ENCODE data around the gene SRI. TPM values are rescaled to one million over a fixed set of nuclear protein-coding genes. Genes with fewer than 3 reads are reported as not detected.

The SRI gene
- total RNA-seq, 1 donor from 2014 or later = 173 TPM

DNA sequence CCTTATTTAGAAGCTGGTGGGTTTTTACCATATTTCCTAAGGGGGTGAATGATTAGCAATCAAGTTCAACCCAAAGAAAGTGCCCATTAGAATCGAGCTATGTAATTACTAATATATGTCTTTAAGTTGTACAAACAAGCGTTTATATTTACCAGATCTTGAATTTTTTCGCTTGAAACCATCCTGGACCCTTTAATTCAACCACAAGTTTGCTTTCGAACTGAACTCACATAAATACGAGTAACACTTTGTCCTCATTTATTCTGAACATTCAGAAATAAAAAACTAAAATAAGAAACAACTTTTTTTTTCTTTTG lies 1.5 kb downstream of the SRI start:
- H3K27me3 Mint-ChIP-seq (ENCODE audit: insufficient read depth) = no peaks in the 10 kb centered on the region
- no peak for DNase-seq (ENCODE audit: low spot score)
- no peaks in the 10 kb centered on the region for H3K9me3 Mint-ChIP-seq
- intact Hi-C loops (cut with micrococcal nuclease) = loop anchor here (2.0 to 10.0 kb wide), 5 partner anchors 284 to 1066 kb away; partner anchors contain the start of genes ADAM22, CROT, DMTF1 and RUNDC3B
- H3K4me1 Mint-ChIP-seq (ENCODE audit: low read depth) = peaks cover 48% of the 10 kb centered on the region
- peak overlapping the region; percentile 93 for H3K4me3 Mint-ChIP-seq
- H3K27ac Mint-ChIP-seq = peak overlapping the region; percentile 95
- peaks cover 32% of the 10 kb centered on the region for H3K36me3 Mint-ChIP-seq (ENCODE audit: low read depth)

DNA sequence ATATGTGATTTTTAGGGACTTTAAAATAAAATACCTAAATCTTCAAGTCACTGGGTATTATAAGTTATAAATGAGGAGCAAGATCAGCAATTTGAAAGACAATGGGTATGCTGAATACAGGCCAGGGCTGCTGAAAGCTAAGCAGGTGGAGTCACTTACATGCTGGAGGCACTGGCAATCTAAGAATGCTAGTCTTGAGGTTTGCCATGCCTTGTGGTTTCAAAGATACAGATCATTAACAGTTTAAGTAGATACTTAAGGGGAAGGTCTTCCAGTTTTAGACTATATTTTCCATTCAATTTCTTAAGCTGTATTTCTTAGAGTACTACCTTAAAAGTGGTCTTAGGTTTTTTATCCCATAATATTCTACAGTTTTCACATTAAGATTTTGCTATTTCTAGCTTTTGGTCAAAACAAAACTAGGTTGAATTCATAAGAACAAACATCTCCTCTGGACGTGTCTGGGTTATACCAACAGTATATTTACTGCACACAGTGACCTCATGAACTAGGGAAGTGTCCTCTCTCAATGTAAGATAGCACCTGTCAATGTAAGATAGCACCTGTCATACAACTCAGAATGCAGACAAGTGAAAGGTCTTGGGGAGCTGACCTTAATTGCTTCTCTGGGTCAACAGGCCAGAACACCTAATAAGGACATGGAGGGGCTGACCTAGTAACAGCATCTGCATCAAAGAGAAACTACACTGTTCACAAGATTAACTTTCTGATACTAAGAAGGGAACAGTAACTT lies 2.0 kb downstream of the SRI start:
- peaks cover 48% of the 10 kb centered on the region for H3K4me1 Mint-ChIP-seq (ENCODE audit: low read depth)

DNA sequence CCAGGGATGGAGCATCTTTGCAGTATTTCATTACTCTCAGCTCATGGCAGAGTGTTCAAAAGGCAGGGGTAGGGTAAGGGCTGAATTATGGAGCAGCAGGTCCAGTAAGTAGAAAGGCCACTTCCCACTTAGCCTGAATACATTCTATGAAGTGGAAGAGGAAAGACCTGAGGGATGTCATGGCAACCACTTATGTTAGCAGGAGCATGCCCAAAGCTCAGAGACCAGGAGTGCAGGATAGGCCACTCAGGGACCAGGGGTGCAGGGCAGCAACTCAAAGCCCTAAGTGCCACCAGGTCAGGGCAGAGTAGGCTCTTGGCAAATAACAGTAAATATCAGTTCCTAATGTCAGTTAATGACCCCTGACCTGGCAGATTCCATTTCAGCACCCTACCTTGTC lies 3.6 kb downstream of the SRI start:
- H3K27me3 Mint-ChIP-seq (ENCODE audit: insufficient read depth) = no peaks in the 10 kb centered on the region
- H3K4me1 Mint-ChIP-seq (ENCODE audit: low read depth) = peaks cover 47% of the 10 kb centered on the region
- H3K9me3 Mint-ChIP-seq = no peaks in the 10 kb centered on the region
- intact Hi-C loops (cut with micrococcal nuclease) = loop anchor here (5.0 to 10.0 kb wide), 3 partner anchors 869 to 1064 kb away; partner anchors contain the start of genes CROT, DMTF1 and TMEM243
- no peak for DNase-seq (ENCODE audit: low spot score)
- no peak overlapping the region for H3K27ac Mint-ChIP-seq
- H3K36me3 Mint-ChIP-seq (ENCODE audit: low read depth) = peaks cover 37% of the 10 kb centered on the region
- no peak overlapping the region for H3K4me3 Mint-ChIP-seq

More for the DNA sequence above, 2.0 kb downstream of the SRI start:
- no peaks in the 10 kb centered on the region for H3K9me3 Mint-ChIP-seq
- peak overlapping the region; percentile 93 for H3K4me3 Mint-ChIP-seq
- H3K27me3 Mint-ChIP-seq (ENCODE audit: insufficient read depth) = no peaks in the 10 kb centered on the region
- peak overlapping the region; percentile 95 for H3K27ac Mint-ChIP-seq
- H3K36me3 Mint-ChIP-seq (ENCODE audit: low read depth) = peaks cover 37% of the 10 kb centered on the region
- intact Hi-C loops (cut with micrococcal nuclease) = loop anchor here (2.0 to 10.0 kb wide), 5 partner anchors 283 to 1066 kb away; partner anchors contain the start of genes ADAM22, CROT, DMTF1 and RUNDC3B
- no peak for DNase-seq (ENCODE audit: low spot score)

DNA sequence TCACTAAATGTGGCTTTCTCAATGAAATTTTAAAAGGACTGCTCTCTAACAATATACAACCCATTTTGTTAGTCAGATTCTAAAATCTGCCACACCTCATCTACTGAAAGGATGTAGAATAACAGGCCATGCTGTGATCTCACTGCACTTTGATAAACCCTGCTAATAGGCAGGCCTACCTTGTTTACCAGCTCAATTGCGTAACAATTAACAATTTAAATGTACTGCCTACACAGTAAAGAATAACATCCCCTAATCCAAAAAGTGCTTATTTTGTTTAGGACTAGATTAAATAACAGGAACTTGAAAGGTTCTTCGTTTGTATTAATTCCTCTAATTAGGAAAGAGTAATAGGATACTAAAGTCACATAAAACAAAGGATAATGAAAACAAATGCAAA lies 4.5 kb downstream of the SRI start:
- intact Hi-C loops (cut with micrococcal nuclease) = loop anchor here (5.0 to 10.0 kb wide), 3 partner anchors 868 to 1063 kb away; partner anchors contain the start of genes CROT, DMTF1 and TMEM243
- Mint-ChIP-seq H3K4me3 (no peak overlapping the region), H3K27me3 (ENCODE audit: insufficient read depth) (no peaks in the 10 kb centered on the region), H3K4me1 (ENCODE audit: low read depth) (peaks cover 37% of the 10 kb centered on the region), H3K27ac (no peak overlapping the region), H3K9me3 (no peaks in the 10 kb centered on the region), H3K36me3 (ENCODE audit: low read depth) (peaks cover 37% of the 10 kb centered on the region)
- DNase-seq (ENCODE audit: low spot score) = no peak

DNA sequence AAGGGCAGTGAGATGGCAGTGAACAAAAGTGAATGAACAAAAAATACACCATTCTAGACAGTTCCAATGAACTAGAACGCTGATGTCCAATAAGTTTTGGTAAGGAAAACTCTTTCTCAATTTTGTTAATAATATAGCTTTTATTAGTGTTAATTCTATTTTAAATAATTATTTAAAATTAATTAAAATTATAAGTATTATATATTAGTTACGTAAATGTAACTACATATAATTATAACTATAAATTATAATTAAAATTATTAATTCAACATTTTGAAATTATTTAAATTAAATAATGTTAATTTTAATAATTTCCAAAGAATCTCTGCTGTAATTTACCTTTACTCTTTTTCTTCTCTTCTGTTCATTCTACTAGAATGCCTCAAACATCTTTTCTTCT lies 5.4 kb downstream of the SRI start:
- Mint-ChIP-seq H3K27me3 (ENCODE audit: insufficient read depth) (no peaks in the 10 kb centered on the region), H3K27ac (no peak overlapping the region)
- intact Hi-C loops (cut with micrococcal nuclease) = loop anchor here (10.0 kb wide), 1 partner anchor 1000 kb away; the partner anchor contains the start of gene TMEM243

DNA sequence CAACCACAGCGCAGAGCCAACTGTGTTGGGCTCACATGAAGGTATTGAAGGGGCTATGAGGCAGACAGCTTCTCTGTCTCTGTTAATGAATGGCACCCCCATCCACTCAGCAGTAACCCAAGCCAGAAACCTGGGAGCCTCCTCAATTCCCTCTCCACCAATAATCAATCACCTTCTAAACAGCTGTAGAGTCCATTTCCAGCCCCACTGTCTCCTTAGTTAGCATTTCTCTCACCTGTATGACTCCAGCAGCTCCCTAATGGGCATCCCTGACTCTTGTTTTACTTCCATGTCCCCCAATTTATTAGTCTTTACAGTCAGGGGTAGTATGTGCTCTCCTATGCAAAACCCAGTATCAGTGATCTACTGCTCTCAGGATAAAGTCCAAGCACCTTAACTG lies 6.9 kb downstream of the SRI start:
- no peaks in the 10 kb centered on the region for H3K9me3 Mint-ChIP-seq

More for the DNA sequence above, 5.4 kb downstream of the SRI start:
- H3K9me3 Mint-ChIP-seq = no peaks in the 10 kb centered on the region
- no peak for DNase-seq (ENCODE audit: low spot score)
- peaks cover 33% of the 10 kb centered on the region for H3K4me1 Mint-ChIP-seq (ENCODE audit: low read depth)
- no peak overlapping the region for H3K4me3 Mint-ChIP-seq
- peaks cover 43% of the 10 kb centered on the region for H3K36me3 Mint-ChIP-seq (ENCODE audit: low read depth)

DNA sequence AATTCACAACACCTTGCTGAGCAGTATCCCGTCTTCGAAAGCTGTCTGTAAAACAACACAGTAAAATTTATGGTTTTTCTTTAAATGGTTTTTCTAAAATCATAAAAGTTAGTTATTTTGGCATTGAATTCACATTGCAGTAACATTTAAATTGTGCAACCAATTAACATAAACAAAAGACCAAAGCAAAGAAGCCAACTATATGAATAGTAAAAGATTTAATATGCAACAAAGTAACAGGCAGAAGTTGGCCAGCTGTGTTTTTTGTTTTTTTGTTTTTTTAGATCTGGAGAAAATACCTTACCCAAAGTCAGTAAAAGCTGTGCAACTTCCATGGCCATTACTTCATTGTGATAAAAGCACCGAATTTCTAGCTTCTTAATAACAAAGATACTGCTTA lies 11.3 kb downstream of the SRI start:
- Mint-ChIP-seq H3K27ac (no peak overlapping the region), H3K36me3 (ENCODE audit: low read depth) (peaks cover 56% of the 10 kb centered on the region), H3K4me3 (no peak overlapping the region), H3K9me3 (no peaks in the 10 kb centered on the region), H3K27me3 (ENCODE audit: insufficient read depth) (no peaks in the 10 kb centered on the region), H3K4me1 (ENCODE audit: low read depth) (peaks cover 9% of the 10 kb centered on the region)
- DNase-seq (ENCODE audit: low spot score) = no peak
- intact Hi-C loops (cut with micrococcal nuclease) = no loop called here

More for the DNA sequence above, 6.9 kb downstream of the SRI start:
- Mint-ChIP-seq H3K4me3 (no peak overlapping the region), H3K27ac (no peak overlapping the region), H3K27me3 (ENCODE audit: insufficient read depth) (no peaks in the 10 kb centered on the region), H3K36me3 (ENCODE audit: low read depth) (peaks cover 47% of the 10 kb centered on the region), H3K4me1 (ENCODE audit: low read depth) (peaks cover 20% of the 10 kb centered on the region)
- no peak for DNase-seq (ENCODE audit: low spot score)
- intact Hi-C loops (cut with micrococcal nuclease) = loop anchor here (10.0 kb wide), 1 partner anchor 998 kb away; the partner anchor contains the start of gene TMEM243

DNA sequence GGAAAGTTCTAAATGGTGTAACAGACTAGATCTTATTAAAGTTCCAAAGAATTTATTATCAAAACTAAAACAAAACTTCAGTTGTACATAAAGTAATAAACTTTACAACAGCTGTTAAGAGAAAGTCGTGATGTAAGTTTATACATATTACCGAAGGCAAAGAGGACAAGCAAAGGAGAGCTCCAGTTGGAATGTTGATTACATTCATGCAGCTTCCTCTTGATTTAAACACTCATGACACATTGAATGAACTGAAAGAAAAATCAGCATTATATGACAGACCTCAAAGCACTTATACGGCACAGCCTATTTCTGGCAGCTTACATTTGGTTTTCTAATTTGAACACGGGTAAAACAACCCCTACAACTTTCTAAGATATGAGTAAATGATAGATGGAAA lies 13.6 kb downstream of the SRI start:
- Mint-ChIP-seq H3K9me3 (no peaks in the 10 kb centered on the region), H3K4me1 (ENCODE audit: low read depth) (peaks cover 9% of the 10 kb centered on the region), H3K36me3 (ENCODE audit: low read depth) (peaks cover 57% of the 10 kb centered on the region), H3K27me3 (ENCODE audit: insufficient read depth) (no peaks in the 10 kb centered on the region), H3K4me3 (no peak overlapping the region), H3K27ac (no peak overlapping the region)
- no peak for DNase-seq (ENCODE audit: low spot score)
- intact Hi-C loops (cut with micrococcal nuclease) = no loop called here

DNA sequence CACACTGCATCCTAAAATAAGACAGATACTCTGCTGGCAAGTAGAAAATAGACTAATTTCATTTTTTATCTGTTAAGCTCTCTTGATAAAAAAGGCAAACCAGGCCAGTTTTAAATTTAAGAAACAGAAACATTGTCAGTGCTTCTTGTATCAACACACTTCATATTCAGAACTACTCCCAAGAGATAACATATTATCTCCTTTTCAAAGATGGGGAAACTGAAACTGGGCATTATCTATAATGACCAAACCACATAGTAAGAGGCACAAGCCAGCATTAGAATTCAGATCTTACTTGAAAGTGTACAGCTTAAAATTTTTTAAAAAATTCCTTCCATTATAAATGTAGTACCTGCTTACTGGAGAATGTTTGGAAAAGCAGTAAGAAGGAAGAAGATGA lies 14.7 kb downstream of the SRI start:
- H3K4me3 Mint-ChIP-seq = no peak overlapping the region
- H3K36me3 Mint-ChIP-seq (ENCODE audit: low read depth) = peaks cover 59% of the 10 kb centered on the region
- no peak for DNase-seq (ENCODE audit: low spot score)

DNA sequence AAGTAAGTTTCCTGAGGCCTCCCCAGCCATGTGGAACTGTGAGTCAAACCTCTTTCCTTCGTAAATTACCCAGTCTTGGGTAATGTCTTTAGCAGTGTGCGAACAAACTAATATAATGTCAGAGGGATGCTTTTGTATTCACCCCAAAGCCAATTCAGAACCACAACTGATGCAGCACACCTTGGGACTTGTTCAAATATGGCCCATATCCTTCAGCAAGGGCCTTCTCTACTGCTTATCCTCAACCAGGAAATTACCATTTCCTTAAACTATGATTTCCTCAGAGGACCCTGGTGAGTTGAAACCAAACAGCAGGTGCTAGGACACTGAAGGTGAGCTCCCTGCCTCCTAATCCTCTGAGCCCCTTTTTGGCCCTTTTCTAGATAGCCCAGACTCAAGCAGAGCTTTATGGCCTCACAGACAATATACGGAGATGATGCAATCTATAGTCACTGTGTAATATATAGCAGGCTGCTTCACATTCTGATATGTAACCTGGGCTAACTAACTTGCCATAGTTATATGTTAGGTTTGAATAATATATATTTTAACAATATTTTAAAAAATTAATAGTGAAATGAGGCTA lies 15.2 kb downstream of the SRI start:
- Mint-ChIP-seq H3K27ac (no peak overlapping the region), H3K4me1 (ENCODE audit: low read depth) (peaks cover 9% of the 10 kb centered on the region), H3K36me3 (ENCODE audit: low read depth) (peaks cover 54% of the 10 kb centered on the region), H3K4me3 (no peak overlapping the region), H3K27me3 (ENCODE audit: insufficient read depth) (no peaks in the 10 kb centered on the region), H3K9me3 (no peaks in the 10 kb centered on the region)
- no peak for DNase-seq (ENCODE audit: low spot score)
- intact Hi-C loops (cut with micrococcal nuclease) = no loop called here

More for the DNA sequence above, 14.7 kb downstream of the SRI start:
- H3K9me3 Mint-ChIP-seq = no peaks in the 10 kb centered on the region
- H3K4me1 Mint-ChIP-seq (ENCODE audit: low read depth) = peaks cover 9% of the 10 kb centered on the region
- intact Hi-C loops (cut with micrococcal nuclease) = no loop called here
- H3K27ac Mint-ChIP-seq = no peak overlapping the region
- no peaks in the 10 kb centered on the region for H3K27me3 Mint-ChIP-seq (ENCODE audit: insufficient read depth)

DNA sequence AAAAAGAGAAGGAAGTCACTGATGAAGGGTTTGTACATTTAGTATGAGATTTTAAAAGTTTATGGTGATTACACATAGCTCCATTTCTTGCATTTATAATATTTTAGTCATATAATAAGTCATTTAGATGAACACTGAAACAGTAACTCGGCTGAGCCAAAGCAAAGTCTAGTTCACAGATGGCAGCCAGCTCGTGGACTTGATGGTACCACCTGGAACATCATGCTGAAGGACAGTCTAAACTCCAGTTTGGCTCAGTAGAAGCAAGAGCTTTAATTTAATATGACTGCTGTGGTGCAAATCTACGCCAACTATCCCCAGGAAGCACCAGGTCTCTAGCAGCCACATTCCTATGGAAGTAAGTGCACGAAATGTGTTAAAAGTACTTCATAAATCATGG lies 16.4 kb downstream of the SRI start:
- no peaks in the 10 kb centered on the region for H3K9me3 Mint-ChIP-seq
- H3K27me3 Mint-ChIP-seq (ENCODE audit: insufficient read depth) = no peaks in the 10 kb centered on the region
- no peak for DNase-seq (ENCODE audit: low spot score)
- H3K36me3 Mint-ChIP-seq (ENCODE audit: low read depth) = peaks cover 45% of the 10 kb centered on the region
- H3K4me3 Mint-ChIP-seq = no peak overlapping the region
- intact Hi-C loops (cut with micrococcal nuclease) = no loop called here
- no peak overlapping the region for H3K27ac Mint-ChIP-seq
- H3K4me1 Mint-ChIP-seq (ENCODE audit: low read depth) = peaks cover 9% of the 10 kb centered on the region

DNA sequence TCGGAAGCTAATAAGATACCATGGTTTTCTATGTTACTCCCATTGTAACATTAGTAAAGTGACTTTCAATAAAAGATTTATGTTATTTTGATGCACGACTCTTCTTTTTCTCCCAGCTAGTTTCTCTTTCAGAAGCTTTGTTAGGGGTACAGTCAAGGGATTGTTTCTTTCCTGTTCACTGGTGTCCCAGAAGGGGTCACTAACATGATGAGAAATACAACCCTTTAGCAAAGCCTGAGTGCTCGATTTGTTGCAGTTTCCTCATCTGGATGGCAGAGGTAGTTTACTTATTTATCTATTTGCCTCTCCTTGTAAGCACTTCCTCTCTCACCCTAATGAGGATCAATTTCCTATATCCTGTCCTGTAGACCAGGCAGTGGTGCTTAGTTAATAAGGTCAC lies 17.0 kb downstream of the SRI start:
- peaks cover 43% of the 10 kb centered on the region for H3K36me3 Mint-ChIP-seq (ENCODE audit: low read depth)
- no peaks in the 10 kb centered on the region for H3K27me3 Mint-ChIP-seq (ENCODE audit: insufficient read depth)
- H3K4me3 Mint-ChIP-seq = no peak overlapping the region
- no peaks in the 10 kb centered on the region for H3K9me3 Mint-ChIP-seq
- intact Hi-C loops (cut with micrococcal nuclease) = no loop called here
- DNase-seq (ENCODE audit: low spot score) = no peak
- H3K4me1 Mint-ChIP-seq (ENCODE audit: low read depth) = peaks cover 9% of the 10 kb centered on the region
- H3K27ac Mint-ChIP-seq = no peak overlapping the region

DNA sequence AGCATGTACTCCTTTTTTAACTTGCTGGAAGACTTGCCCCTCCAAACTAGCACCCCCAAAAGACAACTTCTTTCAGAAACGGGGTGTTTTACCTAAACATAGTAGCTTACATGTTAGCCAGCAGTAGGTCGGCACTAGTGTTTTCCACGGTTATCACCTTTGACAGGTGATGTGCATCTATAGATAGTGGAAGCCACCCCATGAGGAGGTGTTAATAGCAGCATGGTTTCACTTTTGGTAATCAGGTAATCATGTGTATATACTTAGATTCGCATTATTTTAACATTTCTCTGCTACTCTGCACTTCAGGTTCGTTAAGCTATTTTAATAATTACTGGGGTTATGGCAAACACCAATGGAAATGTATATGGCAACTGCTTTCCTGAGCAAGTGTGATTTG lies 17.6 kb downstream of the SRI start:
- Mint-ChIP-seq H3K27ac (no peak overlapping the region), H3K9me3 (no peaks in the 10 kb centered on the region), H3K36me3 (ENCODE audit: low read depth) (peaks cover 40% of the 10 kb centered on the region), H3K4me1 (ENCODE audit: low read depth) (peaks cover 5% of the 10 kb centered on the region), H3K4me3 (no peak overlapping the region), H3K27me3 (ENCODE audit: insufficient read depth) (no peaks in the 10 kb centered on the region)
- intact Hi-C loops (cut with micrococcal nuclease) = no loop called here
- no peak for DNase-seq (ENCODE audit: low spot score)

Measured in activated T-helper 1 cell treated with anti-CD3 and anti-CD28 coated beads, Interleukin-12 subunit alpha, Interleukin-12 subunit beta, Interleukin-2, Interleukin-4 antibody, amounts not matched to agents 30 ng/mL and 10 ng/mL and 1 ng/mL, durations not matched to agents 14 hours and 24 hours and 36 hours (primary cell).